ENCODE data around the gene ARHGEF6. TPM values are rescaled to one million over a fixed set of nuclear protein-coding genes. Genes with fewer than 3 reads are reported as not detected.
"Not testable (repeated sequence)": the region's sequence is repeated elsewhere in the genome, so short reads cannot be mapped to it uniquely, and the experiment has no call there.

Gene ARHGEF6
- total RNA-seq, 1 donor = 12.5 TPM

- no peak overlapping the region for H3K4me3 ChIP-seq (ENCODE audit: low read depth, low read length)
- no peak for TF ChIP-seq CTCF (IDR thresholded peaks at IDR 0.05; ENCODE audit: insufficient read depth, low read depth, low read length)
- no peak for DNase-seq (ENCODE audit: low read depth)
These were observed 2.4 kb upstream of the ARHGEF6 start for GRCh38 chrX:136783159-136783558.

GRCh38 chrX:136781180-136781797, 557 bp upstream of the ARHGEF6 start:
- peak overlapping the region; percentile 40 for H3K4me3 ChIP-seq (ENCODE audit: low read depth, low read length)
- no peak for TF ChIP-seq CTCF (IDR thresholded peaks at IDR 0.05; ENCODE audit: insufficient read depth, low read depth, low read length)
- DNase-seq (ENCODE audit: low read depth) = peak; percentile 30

- peak overlapping the region; percentile 40 for H3K4me3 ChIP-seq (ENCODE audit: low read depth, low read length)
- no peak for DNase-seq (ENCODE audit: low read depth)
- TF ChIP-seq CTCF (IDR thresholded peaks at IDR 0.05; ENCODE audit: insufficient read depth, low read depth, low read length) = no peak
These were observed 491 bp downstream of the ARHGEF6 start for GRCh38 chrX:136780241-136780640.

- no peak for DNase-seq (ENCODE audit: low read depth)
- H3K4me3 ChIP-seq (ENCODE audit: low read depth, low read length) = peak overlapping the region; percentile 40
- no peak for TF ChIP-seq CTCF (IDR thresholded peaks at IDR 0.05; ENCODE audit: insufficient read depth, low read depth, low read length)
These were observed 1.4 kb downstream of the ARHGEF6 start for GRCh38 chrX:136779346-136779781.

GRCh38 chrX:136778916-136779315, 1.8 kb downstream of the ARHGEF6 start:
- no peak for DNase-seq (ENCODE audit: low read depth)
- H3K4me3 ChIP-seq (ENCODE audit: low read depth, low read length) = no peak overlapping the region
- TF ChIP-seq CTCF (IDR thresholded peaks at IDR 0.05; ENCODE audit: insufficient read depth, low read depth, low read length) = no peak

GRCh38 chrX:136778020-136778419, 2.7 kb downstream of the ARHGEF6 start:
- no peak overlapping the region for H3K4me3 ChIP-seq (ENCODE audit: low read depth, low read length)
- DNase-seq (ENCODE audit: low read depth) = no peak
- TF ChIP-seq CTCF (IDR thresholded peaks at IDR 0.05; ENCODE audit: insufficient read depth, low read depth, low read length) = no peak

GRCh38 chrX:136773648-136774047, 7.1 kb downstream of the ARHGEF6 start:
- H3K4me3 ChIP-seq (ENCODE audit: low read depth, low read length) = no peak overlapping the region
- DNase-seq (ENCODE audit: low read depth) = no peak
- TF ChIP-seq CTCF (IDR thresholded peaks at IDR 0.05; ENCODE audit: insufficient read depth, low read depth, low read length) = no peak

- not testable (repeated sequence) for DNase-seq (ENCODE audit: low read depth); H3K4me3 ChIP-seq (ENCODE audit: low read depth, low read length)
These were observed 8.9 kb downstream of the ARHGEF6 start for GRCh38 chrX:136771869-136772268.

Data from fibroblast of villous mesenchyme (primary cell).